ENCODE measurements around the gene KLHL29.

Gene KLHL29

DNA sequence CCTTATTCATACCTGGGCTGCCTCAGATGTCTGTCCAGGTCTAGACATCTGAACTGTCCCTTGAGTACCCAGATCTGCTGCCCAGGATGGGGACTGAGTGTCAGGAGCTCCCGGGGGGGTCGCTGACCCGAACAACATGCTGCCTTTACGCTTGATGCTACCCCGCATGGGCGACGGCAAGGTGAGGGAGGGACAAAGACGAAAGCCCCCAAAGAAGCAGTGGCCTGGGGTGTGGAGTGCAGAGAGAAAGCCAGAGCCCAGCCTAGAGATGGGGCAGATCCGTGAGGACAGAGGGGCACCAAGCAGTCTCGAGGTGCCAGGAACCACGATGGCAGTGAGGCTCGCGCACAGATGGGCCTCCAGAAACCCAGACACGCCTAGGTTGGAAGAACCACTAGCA, 307.3 kb downstream of the KLHL29 start:
- no peak for DNase-seq (ENCODE audit: low spot score)
- TF ChIP-seq, protein P1, sequence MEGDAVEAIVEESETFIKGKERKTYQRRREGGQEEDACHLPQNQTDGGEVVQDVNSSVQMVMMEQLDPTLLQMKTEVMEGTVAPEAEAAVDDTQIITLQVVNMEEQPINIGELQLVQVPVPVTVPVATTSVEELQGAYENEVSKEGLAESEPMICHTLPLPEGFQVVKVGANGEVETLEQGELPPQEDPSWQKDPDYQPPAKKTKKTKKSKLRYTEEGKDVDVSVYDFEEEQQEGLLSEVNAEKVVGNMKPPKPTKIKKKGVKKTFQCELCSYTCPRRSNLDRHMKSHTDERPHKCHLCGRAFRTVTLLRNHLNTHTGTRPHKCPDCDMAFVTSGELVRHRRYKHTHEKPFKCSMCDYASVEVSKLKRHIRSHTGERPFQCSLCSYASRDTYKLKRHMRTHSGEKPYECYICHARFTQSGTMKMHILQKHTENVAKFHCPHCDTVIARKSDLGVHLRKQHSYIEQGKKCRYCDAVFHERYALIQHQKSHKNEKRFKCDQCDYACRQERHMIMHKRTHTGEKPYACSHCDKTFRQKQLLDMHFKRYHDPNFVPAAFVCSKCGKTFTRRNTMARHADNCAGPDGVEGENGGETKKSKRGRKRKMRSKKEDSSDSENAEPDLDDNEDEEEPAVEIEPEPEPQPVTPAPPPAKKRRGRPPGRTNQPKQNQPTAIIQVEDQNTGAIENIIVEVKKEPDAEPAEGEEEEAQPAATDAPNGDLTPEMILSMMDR (IDR thresholded peaks at IDR 0.05) = no peak
- H3K4me3 ChIP-seq = no peak overlapping the region
- no peak overlapping the region for H3K27ac ChIP-seq

DNA sequence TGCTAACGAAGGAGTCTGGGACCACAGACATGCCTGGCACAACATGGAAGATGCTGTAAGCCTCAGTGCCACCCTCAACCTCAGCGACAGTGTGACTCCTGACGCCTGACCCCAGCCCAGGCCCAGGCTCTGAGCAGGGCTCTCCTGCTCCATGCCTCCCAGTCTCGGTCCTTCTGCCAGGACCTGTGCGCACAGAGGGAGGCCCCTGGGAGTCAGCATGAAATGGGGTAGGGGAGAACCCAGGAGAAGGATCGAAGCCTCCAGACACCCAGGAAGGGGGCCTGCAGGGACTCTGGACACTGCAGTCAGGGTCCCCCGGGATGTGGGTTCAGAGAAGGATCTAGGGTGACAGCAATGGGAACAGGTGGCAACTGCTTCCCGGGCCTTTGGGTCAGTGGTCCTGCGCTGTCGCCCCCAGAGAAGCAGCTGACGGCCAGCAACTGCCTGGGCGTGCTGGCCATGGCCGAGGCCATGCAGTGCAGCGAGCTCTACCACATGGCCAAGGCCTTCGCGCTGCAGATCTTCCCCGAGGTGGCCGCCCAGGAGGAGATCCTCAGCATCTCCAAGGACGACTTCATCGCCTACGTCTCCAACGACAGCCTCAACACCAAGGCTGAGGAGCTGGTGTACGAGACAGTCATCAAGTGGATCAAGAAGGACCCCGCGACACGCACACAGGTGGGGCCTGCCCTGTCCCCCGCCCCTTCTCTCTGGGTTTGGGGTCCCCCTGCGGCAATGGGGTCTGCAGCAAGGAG, 308.0 kb downstream of the KLHL29 start:
- TF ChIP-seq, protein P1 (IDR thresholded peaks at IDR 0.05) = no peak
- DNase-seq (ENCODE audit: low spot score) = no peak
- Histone ChIP-seq H3K27ac (no peak overlapping the region), H3K4me3 (no peak overlapping the region)

DNA sequence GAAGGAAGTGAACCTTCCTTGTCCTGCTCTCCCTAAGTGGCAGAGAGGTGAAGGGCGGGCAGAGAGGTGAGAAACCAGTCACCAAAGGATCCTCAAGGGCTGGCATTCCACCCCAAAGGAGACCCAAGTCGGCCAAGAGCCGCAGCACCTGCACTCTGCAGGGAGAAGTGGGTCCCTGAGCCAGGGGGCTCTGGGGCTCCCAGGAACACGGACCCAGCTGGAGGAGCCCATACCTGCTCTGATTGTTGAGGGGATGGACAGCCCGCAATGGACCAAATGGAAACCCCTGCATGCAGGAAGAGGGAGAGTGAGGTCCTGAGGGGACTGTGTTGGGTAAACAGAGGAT, 308.6 kb downstream of the KLHL29 start:
- H3K27ac ChIP-seq = no peak overlapping the region
- H3K4me3 ChIP-seq = no peak overlapping the region
- TF ChIP-seq, protein P1 (IDR thresholded peaks at IDR 0.05) = no peak
- no peak for DNase-seq (ENCODE audit: low spot score)

DNA sequence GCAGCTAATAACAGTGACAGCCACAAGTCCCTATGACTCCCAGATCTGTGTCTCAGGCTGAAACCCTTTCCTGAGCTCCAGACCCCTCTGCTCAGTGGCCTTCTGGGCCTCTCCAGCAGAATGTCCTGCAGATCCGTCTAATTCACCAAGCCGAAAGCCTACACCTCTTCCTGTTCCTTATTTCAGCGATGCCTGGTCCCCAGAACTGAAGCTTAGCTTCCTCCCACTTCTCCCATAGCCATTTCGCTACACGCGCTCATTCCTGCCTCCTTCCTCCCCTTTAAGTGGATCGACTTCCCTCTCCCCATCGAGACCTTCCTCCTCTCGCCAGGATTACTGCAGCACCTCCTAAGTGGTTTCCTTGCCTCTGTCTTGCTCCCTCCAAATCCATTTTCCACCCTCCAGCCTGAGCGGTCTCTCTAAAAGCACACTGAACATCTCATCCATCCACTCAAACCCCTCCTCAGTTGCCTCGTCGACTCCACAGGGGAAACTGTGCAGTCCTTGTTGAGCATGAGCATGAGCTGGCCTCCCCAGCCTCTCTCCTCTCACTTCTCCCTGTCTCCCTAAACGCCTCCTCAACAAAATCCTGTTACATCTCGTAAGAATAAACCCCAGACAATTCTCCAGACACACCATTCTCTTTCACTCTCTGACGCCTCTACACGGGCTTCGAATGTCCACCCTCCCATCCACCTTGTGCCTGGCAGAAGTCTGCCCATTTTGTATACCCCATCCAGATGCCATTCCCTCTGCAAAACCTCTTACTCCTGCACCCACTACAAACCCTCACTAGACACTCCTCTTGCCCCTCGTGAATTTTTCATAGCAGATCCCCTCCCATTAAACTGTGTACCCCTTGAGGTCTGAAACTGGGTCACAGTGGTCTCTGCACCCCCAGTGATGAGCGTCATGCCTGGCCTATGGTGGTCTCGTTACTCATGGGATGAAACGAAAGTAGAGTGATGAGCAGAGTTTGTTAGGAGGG, 309.4 kb downstream of the KLHL29 start:
- Histone ChIP-seq H3K4me3 (no peak overlapping the region), H3K27ac (no peak overlapping the region)
- TF ChIP-seq, protein P1 (IDR thresholded peaks at IDR 0.05) = no peak
- DNase-seq (ENCODE audit: low spot score) = no peak

DNA sequence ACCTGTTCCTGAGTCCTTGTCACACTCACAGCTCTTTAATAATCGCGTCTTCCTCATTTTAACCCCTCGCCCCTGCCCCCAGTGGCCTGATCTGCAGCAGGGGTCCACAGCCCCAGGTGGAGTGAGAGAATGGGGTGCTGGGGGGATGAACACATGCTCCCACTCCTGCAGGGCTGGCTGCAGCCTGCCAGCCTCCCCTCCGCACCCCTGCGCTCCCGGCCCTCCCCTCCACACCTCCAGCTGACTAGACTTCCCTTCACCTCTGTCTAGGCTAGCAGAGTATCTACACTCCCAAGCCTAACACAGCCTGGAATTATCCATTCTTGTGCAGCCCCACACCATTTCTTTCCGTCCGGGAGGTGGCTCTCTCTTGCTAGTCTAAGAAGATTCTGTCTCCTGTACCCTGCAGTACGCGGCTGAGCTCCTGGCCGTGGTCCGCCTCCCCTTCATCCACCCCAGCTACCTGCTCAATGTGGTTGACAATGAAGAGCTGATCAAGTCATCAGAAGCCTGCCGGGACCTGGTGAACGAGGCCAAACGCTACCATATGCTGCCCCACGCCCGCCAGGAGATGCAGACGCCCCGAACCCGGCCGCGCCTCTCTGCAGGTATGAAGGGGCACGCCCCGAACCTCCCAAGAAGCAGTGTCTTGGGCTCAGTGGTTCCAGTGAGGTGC, 310.4 kb downstream of the KLHL29 start:
- no peak for DNase-seq (ENCODE audit: low spot score)
- no peak overlapping the region for H3K27ac ChIP-seq
- TF ChIP-seq, protein P1 (IDR thresholded peaks at IDR 0.05) = no peak
- no peak overlapping the region for H3K4me3 ChIP-seq

DNA sequence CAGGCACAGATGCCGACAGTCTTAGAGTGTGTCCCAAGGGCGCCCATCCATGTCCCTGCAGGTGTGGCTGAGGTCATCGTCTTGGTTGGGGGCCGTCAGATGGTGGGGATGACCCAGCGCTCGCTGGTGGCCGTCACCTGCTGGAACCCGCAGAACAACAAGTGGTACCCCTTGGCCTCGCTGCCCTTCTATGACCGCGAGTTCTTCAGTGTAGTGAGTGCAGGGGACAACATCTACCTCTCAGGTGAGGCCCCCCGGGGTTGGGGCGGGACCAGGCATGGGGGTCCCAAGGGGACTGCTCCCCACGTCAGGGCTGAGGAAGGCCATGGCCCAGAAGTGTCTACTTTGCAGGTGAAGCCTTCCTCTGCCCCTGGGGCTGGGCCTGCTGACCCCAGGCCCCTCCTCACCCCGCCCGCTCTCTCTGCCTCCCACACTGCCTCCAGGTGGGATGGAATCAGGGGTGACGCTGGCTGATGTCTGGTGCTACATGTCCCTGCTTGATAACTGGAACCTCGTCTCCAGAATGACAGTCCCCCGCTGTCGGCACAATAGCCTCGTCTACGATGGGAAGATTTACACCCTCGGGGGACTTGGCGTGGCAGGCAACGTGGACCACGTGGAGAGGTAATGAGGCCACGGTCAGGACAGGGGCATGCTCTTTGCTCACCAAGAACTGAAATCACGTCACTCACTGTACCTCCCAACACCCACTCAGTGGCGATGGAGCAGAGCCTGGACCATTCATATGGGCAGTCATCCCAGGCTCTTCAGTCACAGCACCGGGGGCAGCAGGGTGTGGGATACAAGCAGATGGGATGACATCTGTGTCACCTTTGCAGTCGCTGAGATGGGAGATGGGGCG, 311.1 kb downstream of the KLHL29 start:
- Histone ChIP-seq H3K4me3 (no peak overlapping the region), H3K27ac (no peak overlapping the region)
- no peak for DNase-seq (ENCODE audit: low spot score)
- TF ChIP-seq, protein P1 (IDR thresholded peaks at IDR 0.05) = no peak
